Lung (tissue), 12 donors: Measurements from ENCODE around the gene SPIRE1. TPM values are rescaled to one million over a fixed set of nuclear protein-coding genes. Genes with fewer than 3 reads are reported as not detected.

Experiments used
- ATAC-seq: fragments of 200-7000 bp; cut with Tn5 transposase; one replicate; pipeline ENCODE4 v1.9.1; 2020; ENCODE audit warnings: moderate number of reproducible peaks; ENCODE audit not compliant: insufficient read depth, low FRiP score
- DNase-seq, 3 donors: peaks; one replicate each; pipeline ENCODE4 v3.0.0-alpha.2; 2013 to 2017
- H3K27ac ChIP-seq, 2 donors: one replicate each; pipeline ENCODE4 v1.5.1; 2013; ENCODE audit warnings: mild to moderate bottlenecking in 2 of 2, moderate library complexity in 2 of 2, control low read depth in 1 of 2, inconsistent platforms in 1 of 2, low read depth in 1 of 2, low read length in 1 of 2
- H3K27me3 ChIP-seq, 3 donors: one replicate each; pipeline ENCODE4 v1.5.1; 2013; ENCODE audit warnings: low read length in 2 of 3; ENCODE audit not compliant: control insufficient read depth in 3 of 3, insufficient read depth in 3 of 3
- H3K36me3 ChIP-seq, 4 donors: one replicate each; pipeline ENCODE4 v1.5.1; 2013; ENCODE audit warnings: low read length in 4 of 4, mild to moderate bottlenecking in 1 of 4, moderate library complexity in 1 of 4; ENCODE audit not compliant: control insufficient read depth in 4 of 4, insufficient read depth in 4 of 4
- H3K4me1 ChIP-seq, 5 donors: one replicate each; pipeline ENCODE4 v1.5.1; 2013; ENCODE audit warnings: low read length in 5 of 5, mild to moderate bottlenecking in 2 of 5, moderate library complexity in 1 of 5; ENCODE audit not compliant: control insufficient read depth in 5 of 5, insufficient read depth in 5 of 5
- H3K4me3 ChIP-seq: one replicate; pipeline ENCODE4 v1.5.1; 2013; ENCODE audit warnings: mild to moderate bottlenecking, control low read depth, moderate library complexity
- H3K9ac ChIP-seq, 2 donors: one replicate each; pipeline ENCODE4 v1.5.1; 2013; ENCODE audit warnings: low read length in 2 of 2, control low read depth in 1 of 2; ENCODE audit not compliant: insufficient read depth in 1 of 2
- H3K9me3 ChIP-seq, 4 donors: one replicate each; pipeline ENCODE4 v1.5.1; 2013; ENCODE audit warnings: low read length in 3 of 4, mild to moderate bottlenecking in 1 of 4, moderate library complexity in 1 of 4; ENCODE audit not compliant: control insufficient read depth in 4 of 4, insufficient read depth in 3 of 4
- WGBS, 2 donors: extraction: QIAGEN DNeasy Blood & Tissue Kit; methylation state at CpG; one replicate each; pipeline ENCODE4 v1.1.7; 2013; 5-methylcytosine and 5-hydroxymethylcytosine counted together
- polyA plus RNA-seq, 2 donors: library from polyadenylated mRNA; stranded (reverse); fragments of 200-250 nt; gene quantifications; one replicate each; pipeline ENCODE4 v1.2.1, GENCODE V29; 2013
- total RNA-seq, 2 donors: library from RNA; depleted of rRNA in 1 of 2; stranded (reverse); fragments of >200 nt in 1 of 2; gene quantifications; one replicate each; pipeline ENCODE4 v1.2.1, GENCODE V29; 2014 to 2021
- TF ChIP-seq, protein P1 (sequence below): IDR thresholded peaks from 2 replicates; pipeline ENCODE4 v1.5.1; 2012; ENCODE audit warnings: mild to moderate bottlenecking; ENCODE audit errors: control extremely low read depth, extremely low read depth
- donor health status: control.
- donor health status: control.
- donor health status: Bipolar disorder and iron deficiency.
- donor health status: healthy.
- donor health status: DM: yes; HTN: yes; CAD: no.

Gene SPIRE1
- total and polyA plus RNA-seq, 4 donors = 8.7 to 34.0 (median 14.8) TPM

DNA sequence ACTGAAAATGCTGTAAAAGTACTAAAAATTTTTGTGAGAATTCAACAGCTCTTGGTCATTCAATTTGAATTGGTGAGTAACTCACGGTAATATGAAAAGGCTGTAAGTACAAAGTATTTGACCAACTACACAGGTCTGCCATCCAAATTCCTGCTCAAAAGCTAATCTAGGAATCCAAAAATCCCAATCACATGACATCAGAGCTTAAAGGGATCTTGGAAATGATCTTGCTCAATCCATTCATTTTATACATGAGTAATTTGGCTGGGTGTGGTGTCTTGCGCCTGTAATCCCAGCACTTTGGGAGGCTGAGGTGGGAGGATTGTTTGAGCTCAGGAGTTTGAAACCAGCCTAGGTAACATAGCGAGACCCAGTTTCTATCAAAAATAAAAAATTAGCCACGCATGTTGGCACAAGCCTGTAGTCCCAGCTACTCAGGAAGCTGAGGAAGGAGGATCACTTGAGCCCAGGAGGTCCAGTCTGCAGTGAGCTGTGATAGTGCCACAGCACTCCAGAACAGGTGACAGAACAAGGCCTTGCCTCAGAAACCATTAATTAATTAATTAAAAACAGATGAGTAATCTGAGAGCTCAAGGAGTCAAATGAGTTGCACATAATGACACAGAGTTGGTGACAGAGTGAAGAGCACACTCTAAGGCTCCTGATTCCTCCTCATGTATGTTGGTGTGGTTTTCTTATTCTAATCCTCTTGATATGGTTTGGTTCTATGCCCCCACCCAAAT, 19.8 kb downstream of the SPIRE1 start:
- WGBS, 2 donors = 94 to 96% methylated on average over 4 of the region's 4 CpGs
- no peak overlapping the region for H3K4me3 ChIP-seq
- H3K27me3 ChIP-seq = no peaks in the 10 kb centered on the region
- peaks cover 0 to 2% (median 0%) of the 10 kb centered on the region in 4 donors for H3K36me3 ChIP-seq
- ATAC-seq = no peak
- no peak overlapping the region for H3K27ac ChIP-seq
- H3K9me3 ChIP-seq = no peaks in the 10 kb centered on the region
- H3K9ac ChIP-seq = no peak overlapping the region
- no peak for DNase-seq
- TF ChIP-seq, protein P1, sequence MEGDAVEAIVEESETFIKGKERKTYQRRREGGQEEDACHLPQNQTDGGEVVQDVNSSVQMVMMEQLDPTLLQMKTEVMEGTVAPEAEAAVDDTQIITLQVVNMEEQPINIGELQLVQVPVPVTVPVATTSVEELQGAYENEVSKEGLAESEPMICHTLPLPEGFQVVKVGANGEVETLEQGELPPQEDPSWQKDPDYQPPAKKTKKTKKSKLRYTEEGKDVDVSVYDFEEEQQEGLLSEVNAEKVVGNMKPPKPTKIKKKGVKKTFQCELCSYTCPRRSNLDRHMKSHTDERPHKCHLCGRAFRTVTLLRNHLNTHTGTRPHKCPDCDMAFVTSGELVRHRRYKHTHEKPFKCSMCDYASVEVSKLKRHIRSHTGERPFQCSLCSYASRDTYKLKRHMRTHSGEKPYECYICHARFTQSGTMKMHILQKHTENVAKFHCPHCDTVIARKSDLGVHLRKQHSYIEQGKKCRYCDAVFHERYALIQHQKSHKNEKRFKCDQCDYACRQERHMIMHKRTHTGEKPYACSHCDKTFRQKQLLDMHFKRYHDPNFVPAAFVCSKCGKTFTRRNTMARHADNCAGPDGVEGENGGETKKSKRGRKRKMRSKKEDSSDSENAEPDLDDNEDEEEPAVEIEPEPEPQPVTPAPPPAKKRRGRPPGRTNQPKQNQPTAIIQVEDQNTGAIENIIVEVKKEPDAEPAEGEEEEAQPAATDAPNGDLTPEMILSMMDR = no peak
- peaks cover 0 to 6% (median 4%) of the 10 kb centered on the region in 5 donors for H3K4me1 ChIP-seq

DNA sequence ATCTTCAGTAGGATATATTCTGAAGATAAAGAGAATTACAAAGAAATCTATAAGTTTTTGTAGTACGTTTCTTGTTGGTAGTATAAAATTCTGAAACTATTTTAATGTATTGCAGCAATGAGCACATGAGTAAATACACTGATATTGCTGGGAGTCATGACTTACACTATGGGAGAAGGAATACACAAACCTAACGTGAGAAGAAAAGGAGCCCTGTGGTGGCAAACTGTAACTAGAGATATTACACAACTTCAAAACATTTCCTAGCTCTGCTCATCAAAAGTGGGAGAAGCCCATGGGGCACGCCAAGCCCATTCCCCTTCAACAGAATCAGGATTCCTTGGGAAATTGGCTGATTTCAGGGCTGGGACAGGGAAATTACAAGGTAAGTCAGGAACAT, 20.5 kb downstream of the SPIRE1 start:
- H3K4me3 ChIP-seq = no peak overlapping the region
- peaks cover 0 to 2% (median 0%) of the 10 kb centered on the region in 4 donors for H3K36me3 ChIP-seq
- ATAC-seq (no peak), DNase-seq (no peak)
- H3K4me1 ChIP-seq = peaks cover 0 to 6% (median 4%) of the 10 kb centered on the region in 5 donors
- no peaks in the 10 kb centered on the region for H3K27me3 ChIP-seq
- no peaks in the 10 kb centered on the region for H3K9me3 ChIP-seq
- TF ChIP-seq, protein P1 = no peak
- H3K9ac ChIP-seq = no peak overlapping the region
- WGBS, 2 donors = 86 to 90% methylated on average over 3 of the region's 3 CpGs
- no peak overlapping the region for H3K27ac ChIP-seq

DNA sequence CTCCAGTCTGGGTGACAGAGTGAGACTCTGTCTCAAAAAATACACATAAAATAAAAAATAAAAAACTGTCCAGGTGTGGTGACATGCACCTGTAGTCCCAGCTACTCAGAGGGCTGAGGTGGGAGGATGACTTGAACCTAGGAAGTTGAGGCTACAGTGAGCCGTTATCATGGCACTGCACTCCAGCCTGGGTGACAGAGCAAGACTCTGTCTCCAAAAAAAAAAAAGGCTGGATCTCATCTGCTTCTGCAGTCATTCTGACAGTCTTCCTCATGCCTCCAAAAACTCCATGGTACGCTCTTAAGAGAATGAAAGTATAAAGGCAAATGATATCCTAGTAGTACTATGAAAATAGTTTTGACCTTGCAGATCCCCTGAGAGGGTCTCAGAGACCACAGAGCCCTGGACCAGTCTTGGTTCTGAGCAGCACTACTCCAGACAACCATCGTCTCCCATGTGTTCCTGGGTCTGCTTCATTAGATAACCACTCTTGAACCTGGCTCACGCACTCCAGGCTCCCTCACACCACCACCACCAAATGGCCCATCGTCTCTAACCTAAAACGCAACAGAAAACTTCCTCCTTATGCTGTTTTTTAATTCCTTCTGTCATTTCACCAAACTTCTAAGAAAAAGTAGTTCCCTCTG, 26.0 kb downstream of the SPIRE1 start:
- Histone ChIP-seq H3K27ac (no peak overlapping the region), H3K36me3 (peaks cover 0 to 1% (median 0%) of the 10 kb centered on the region in 4 donors), H3K9ac (no peak overlapping the region), H3K27me3 (no peaks in the 10 kb centered on the region), H3K4me1 (peaks cover 0 to 1% (median 0%) of the 10 kb centered on the region in 5 donors), H3K9me3 (no peaks in the 10 kb centered on the region), H3K4me3 (no peak overlapping the region)
- TF ChIP-seq, protein P1 = no peak
- WGBS, 2 donors = 75 to 80% methylated on average over 6 of the region's 6 CpGs
- DNase-seq = no peak
- ATAC-seq = no peak
